ENCODE results near the gene SPATA31C1. TPM values are rescaled to one million over a fixed set of nuclear protein-coding genes. Genes with fewer than 3 reads are reported as not detected.
"Not testable (repeated sequence)": the region's sequence is repeated elsewhere in the genome, so short reads cannot be mapped to it uniquely, and the experiment has no call there.

SPATA31C1 gene
- not detected for polyA plus RNA-seq (2012; ENCODE audit: insufficient read depth, insufficient read length, low read depth)

- not testable (repeated sequence) for H3K27me3 ChIP-seq; H3K4me1 ChIP-seq; H3K9me3 ChIP-seq; H3K4me3 ChIP-seq (ENCODE audit: low read depth, low read length); DNase-seq; H3K36me3 ChIP-seq
These were observed at the start of gene SPATA31C1 for GRCh38 chr9:87917662-87918061. TSS of gene SPATA31C1 (plus strand) at chr9:87917962.

GRCh38 chr9:87868175-87868574, 49.6 kb upstream of the SPATA31C1 start:
- no peak for TF ChIP-seq CTCF (IDR thresholded peaks at IDR 0.05; ENCODE audit: low read depth, low read length)
- Histone ChIP-seq H3K4me3 (ENCODE audit: low read depth, low read length) (no peak overlapping the region), H3K36me3 (no peaks in the 10 kb centered on the region), H3K27me3 (no peaks in the 10 kb centered on the region), H3K9me3 (no peaks in the 10 kb centered on the region), H3K4me1 (peaks cover 7% of the 10 kb centered on the region)
- DNase-seq: no peak

- Histone ChIP-seq H3K9me3 (no peaks in the 10 kb centered on the region), H3K36me3 (no peaks in the 10 kb centered on the region), H3K27me3 (no peaks in the 10 kb centered on the region), H3K4me1 (peaks cover 7% of the 10 kb centered on the region), H3K4me3 (ENCODE audit: low read depth, low read length) (no peak overlapping the region)
- DNase-seq: no peak
- no peak for TF ChIP-seq CTCF (IDR thresholded peaks at IDR 0.05; ENCODE audit: low read depth, low read length)
These were observed 49.1 kb upstream of the SPATA31C1 start for GRCh38 chr9:87868635-87869034.

- DNase-seq: no peak
- Histone ChIP-seq H3K4me3 (ENCODE audit: low read depth, low read length) (no peak overlapping the region), H3K36me3 (no peaks in the 10 kb centered on the region), H3K9me3 (no peaks in the 10 kb centered on the region), H3K4me1 (peaks cover 7% of the 10 kb centered on the region), H3K27me3 (no peaks in the 10 kb centered on the region)
- TF ChIP-seq CTCF (IDR thresholded peaks at IDR 0.05; ENCODE audit: low read depth, low read length): no peak
These were observed 48.7 kb upstream of the SPATA31C1 start for GRCh38 chr9:87869082-87869481.

- no peaks in the 10 kb centered on the region for H3K9me3 ChIP-seq
- TF ChIP-seq CTCF (IDR thresholded peaks at IDR 0.05; ENCODE audit: low read depth, low read length): no peak
- peaks cover 7% of the 10 kb centered on the region for H3K4me1 ChIP-seq
- no peaks in the 10 kb centered on the region for H3K36me3 ChIP-seq
- no peak for DNase-seq
- no peaks in the 10 kb centered on the region for H3K27me3 ChIP-seq
- no peak overlapping the region for H3K4me3 ChIP-seq (ENCODE audit: low read depth, low read length)
These were observed 46.2 kb upstream of the SPATA31C1 start for GRCh38 chr9:87871425-87872078.

- peaks cover 7% of the 10 kb centered on the region for H3K4me1 ChIP-seq
- no peaks in the 10 kb centered on the region for H3K36me3 ChIP-seq
- H3K9me3 ChIP-seq: no peaks in the 10 kb centered on the region
- H3K27me3 ChIP-seq: no peaks in the 10 kb centered on the region
- DNase-seq: peak; percentile 85
- TF ChIP-seq CTCF (IDR thresholded peaks at IDR 0.05; ENCODE audit: low read depth, low read length): no peak
- H3K4me3 ChIP-seq (ENCODE audit: low read depth, low read length): no peak overlapping the region
These were observed 45.6 kb upstream of the SPATA31C1 start for GRCh38 chr9:87872079-87872624.
